ENCODE measurements around the gene OSBPL6.
"Not testable (repeated sequence)": the region's sequence is repeated elsewhere in the genome, so short reads cannot be mapped to it uniquely, and the experiment has no call there.

Gene OSBPL6

GRCh38 chr2:178345951-178346350, 151.6 kb downstream of the OSBPL6 start:
- no peak overlapping the region for H3K27ac ChIP-seq
- TF ChIP-seq ZFX (IDR thresholded peaks at IDR 0.05; ENCODE audit: borderline replicate concordance) (no peak), CTCF (IDR thresholded peaks at IDR 0.05) (no peak)

- H3K27ac ChIP-seq = no peak overlapping the region
- TF ChIP-seq CTCF (IDR thresholded peaks at IDR 0.05) (no peak), ZFX (IDR thresholded peaks at IDR 0.05; ENCODE audit: borderline replicate concordance) (no peak)
Observed at GRCh38 chr2:178350051-178350450, 155.7 kb downstream of the OSBPL6 start.

GRCh38 chr2:178357704-178358103, 163.4 kb downstream of the OSBPL6 start:
- not testable (repeated sequence) for H3K27ac ChIP-seq

- TF ChIP-seq ZFX (IDR thresholded peaks at IDR 0.05; ENCODE audit: borderline replicate concordance) = no peak
- no peak for TF ChIP-seq CTCF (IDR thresholded peaks at IDR 0.05)
- H3K27ac ChIP-seq = no peak overlapping the region
Observed at GRCh38 chr2:178359192-178359912, 165.0 kb downstream of the OSBPL6 start.

- TF ChIP-seq ZFX (IDR thresholded peaks at IDR 0.05; ENCODE audit: borderline replicate concordance) = no peak
- TF ChIP-seq CTCF (IDR thresholded peaks at IDR 0.05) = no peak
- H3K27ac ChIP-seq = no peak overlapping the region
Observed at GRCh38 chr2:178361588-178361987, 167.3 kb downstream of the OSBPL6 start.

GRCh38 chr2:178363252-178363651, 168.9 kb downstream of the OSBPL6 start:
- no peak overlapping the region for H3K27ac ChIP-seq
- TF ChIP-seq ZFX (IDR thresholded peaks at IDR 0.05; ENCODE audit: borderline replicate concordance) (no peak), CTCF (IDR thresholded peaks at IDR 0.05) (no peak)

- H3K27ac ChIP-seq = no peak overlapping the region
- no peak for TF ChIP-seq CTCF (IDR thresholded peaks at IDR 0.05)
- TF ChIP-seq ZFX (IDR thresholded peaks at IDR 0.05; ENCODE audit: borderline replicate concordance) = no peak
Observed at GRCh38 chr2:178365116-178365515, 170.8 kb downstream of the OSBPL6 start.

GRCh38 chr2:178366412-178366811, 172.1 kb downstream of the OSBPL6 start:
- TF ChIP-seq ZFX (IDR thresholded peaks at IDR 0.05; ENCODE audit: borderline replicate concordance) = no peak
- TF ChIP-seq CTCF (IDR thresholded peaks at IDR 0.05) = no peak
- no peak overlapping the region for H3K27ac ChIP-seq

Measured in 22Rv1 (cell line).